Measurements from ENCODE around the gene TEKTIP1. TPM values are rescaled to one million over a fixed set of nuclear protein-coding genes. Genes with fewer than 3 reads are reported as not detected.

TEKTIP1 gene
- not detected in 5 replicates for total RNA-seq (2022; extraction: Qiagen RNA extraction)

DNA sequence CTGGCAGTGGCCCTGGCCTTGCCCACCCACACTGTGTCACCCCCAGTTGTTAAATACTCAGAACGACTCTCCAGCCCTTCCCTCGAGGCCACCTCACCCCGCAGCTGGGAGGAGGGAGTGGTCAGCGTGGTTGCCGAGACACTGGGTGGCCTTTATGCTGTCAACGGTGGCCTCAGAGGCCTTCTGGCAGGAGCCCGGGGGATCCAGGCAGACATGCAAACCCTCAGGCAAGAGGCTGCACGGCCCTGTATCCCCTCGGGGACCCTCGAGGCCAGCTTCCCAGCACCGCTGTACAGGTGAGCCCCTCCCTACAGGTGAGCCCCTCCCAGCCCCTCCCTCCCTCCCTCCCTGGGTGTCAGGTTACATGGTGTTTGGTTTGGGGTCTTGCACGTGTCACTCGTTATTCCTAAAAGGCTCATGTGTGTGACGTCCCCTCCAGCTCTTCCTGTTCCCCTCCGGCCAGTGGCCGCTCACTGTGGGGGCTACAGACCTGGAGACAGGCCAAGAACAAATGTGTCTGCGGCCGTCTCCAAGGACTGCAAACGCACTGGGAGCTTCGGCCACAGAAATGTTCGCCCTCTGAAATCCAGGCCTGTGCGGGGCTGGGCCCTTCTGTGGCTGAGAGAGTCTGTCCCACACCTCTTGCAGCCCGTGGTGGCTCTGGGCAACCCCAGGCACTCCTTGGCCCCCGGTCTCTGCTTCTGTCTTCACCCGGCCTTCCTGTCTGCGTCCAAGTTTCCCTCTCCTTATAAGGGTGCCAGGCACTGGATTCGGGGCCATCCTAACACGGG lies at the start of gene TEKTIP1:
TSS of gene TEKTIP1 (plus strand) at position 210 of the 791 bp plus-strand sequence. CDS start at position 214, 4 bp downstream.

DNA sequence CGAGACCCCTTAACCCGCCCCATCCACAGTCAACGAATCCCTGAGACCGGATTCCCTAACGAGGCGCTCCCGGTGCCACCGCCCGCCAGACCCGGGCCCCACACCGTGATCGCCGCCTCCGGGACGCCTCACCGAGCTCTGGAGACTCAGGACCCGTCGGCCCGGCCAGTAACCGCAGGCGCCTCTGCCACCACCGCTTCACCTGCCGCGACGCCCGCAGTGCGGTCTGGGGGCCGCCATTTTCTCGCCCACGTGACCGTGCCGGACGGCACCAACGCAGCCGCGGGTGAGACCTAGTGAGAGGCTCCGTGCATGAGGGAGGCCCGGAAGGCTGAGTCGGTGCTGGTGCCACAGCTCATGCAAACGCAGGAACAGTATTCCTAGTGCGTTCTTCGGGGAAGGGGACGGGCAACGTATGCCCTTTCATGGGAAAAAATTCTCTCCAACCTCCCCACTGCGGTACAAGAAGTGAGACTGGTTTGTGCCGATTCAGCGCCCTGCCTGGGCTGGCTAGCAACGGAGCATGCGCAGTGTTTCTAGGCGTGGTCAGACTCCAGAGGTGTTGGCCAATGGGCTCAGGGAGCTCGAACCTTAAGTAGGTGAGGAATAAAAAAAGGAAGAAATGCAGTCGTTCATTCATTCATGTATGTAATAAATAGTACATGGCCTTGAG lies 38.4 kb upstream of the TEKTIP1 start, which contains the start of gene DOHH:
TSS of gene DOHH (minus strand) at position 246 of the 673 bp plus-strand sequence. CDS start 3,860 bp downstream, outside the sequence.

DNA sequence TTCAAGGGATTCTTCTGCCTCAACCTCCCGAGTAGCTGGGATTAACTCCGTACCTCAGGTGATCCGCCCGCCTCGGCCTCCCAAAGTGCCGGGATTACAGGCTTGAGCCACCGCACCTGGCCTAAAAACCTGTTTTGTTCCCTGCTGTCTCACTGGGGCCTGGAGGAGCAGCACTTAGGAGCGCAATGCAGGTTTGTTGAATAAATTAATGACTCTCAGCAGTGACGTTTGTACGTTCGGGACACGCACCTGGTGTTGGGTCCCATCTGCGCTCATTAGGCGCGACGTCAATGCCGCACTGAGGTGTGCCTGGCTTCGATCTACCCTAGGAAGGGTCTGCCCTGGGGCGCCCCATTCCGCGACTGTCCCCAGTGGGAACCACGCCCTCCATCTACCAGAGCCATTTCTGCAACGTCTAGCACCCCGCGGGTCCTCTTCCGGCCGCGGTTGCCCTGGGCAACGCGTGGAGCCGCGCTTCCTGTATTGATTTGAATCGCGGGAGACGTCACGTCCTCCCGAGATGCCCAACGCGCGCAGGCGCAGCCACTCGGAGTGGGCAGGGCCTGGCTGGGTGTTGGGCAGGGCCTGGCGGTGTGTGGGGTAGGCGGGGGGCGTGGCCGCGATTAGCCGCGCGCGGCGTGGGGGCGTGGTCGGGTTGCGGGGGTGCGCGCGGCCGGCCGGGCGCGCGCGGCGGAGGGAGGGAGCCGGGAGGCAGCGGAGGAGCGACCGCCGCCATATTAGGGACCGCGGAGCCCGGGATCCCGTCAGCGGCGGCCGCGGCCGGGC lies 33.2 kb upstream of the TEKTIP1 start, which contains the start of gene FZR1:
TSS of gene FZR1 (plus strand) at position 714 of the 786 bp plus-strand sequence. CDS start 16,679 bp downstream, outside the sequence.

DNA sequence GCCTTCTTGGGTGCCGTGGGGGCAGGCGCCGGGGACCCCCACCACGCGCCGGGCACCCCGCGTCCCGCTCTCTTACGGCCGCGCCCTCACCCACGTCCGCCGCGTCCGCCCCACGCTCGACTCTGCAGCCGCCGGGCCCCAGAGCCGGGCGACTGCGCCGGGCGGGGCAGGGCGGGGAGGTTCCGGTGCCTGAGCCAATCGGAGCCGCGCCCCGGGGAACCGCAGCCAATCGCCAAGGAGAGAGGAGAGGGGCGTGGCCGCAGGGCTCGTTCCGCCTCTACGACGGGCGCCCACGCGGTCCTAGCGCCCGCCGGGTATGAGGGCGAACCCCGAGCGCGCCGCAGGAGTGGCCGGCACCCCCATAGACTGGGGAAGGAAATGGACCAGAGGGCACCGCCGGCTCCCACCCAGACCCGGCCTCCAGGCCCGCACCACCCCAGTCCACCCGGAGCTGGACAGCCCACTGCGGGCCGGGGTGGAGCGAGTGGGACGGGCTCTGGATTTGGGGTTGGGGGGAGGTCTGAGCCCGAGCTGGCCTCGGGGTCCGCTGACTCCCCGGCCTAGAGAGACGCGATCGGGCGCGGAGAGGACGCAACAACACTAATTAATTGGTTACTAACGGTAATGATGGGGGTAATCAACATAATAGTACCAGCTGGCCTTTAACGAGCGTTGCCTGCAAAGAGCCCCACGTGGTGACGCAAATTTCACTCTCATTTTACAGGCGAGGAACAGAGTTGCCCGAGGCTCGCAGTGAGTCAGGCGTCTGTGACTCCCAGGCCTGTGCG lies 18.7 kb downstream of the TEKTIP1 start, which contains the start of gene MFSD12:
TSS of gene MFSD12 (minus strand) at position 126 of the 788 bp plus-strand sequence. CDS start 183 bp downstream, outside the sequence.

DNA sequence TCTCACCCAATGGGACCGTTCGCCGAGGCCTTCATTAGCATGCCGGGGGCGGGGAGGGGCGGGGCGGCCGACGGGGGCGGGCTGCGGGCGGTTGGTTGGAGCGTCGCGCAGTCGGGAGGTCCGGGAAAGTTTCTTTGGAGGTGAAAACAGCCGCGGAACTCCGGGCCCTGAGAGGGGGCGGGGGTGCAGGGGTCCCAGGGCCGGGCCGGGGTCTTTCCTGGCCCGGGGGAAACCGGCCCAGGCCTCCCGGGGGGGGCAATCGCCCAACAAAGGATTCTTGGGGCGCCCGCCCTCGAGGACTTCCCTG lies 33.8 kb downstream of the TEKTIP1 start, which contains the start of gene HMG20B:
TSS of gene HMG20B (plus strand) at position 90 of the 307 bp plus-strand sequence. CDS start 366 bp downstream, outside the sequence.

DNA sequence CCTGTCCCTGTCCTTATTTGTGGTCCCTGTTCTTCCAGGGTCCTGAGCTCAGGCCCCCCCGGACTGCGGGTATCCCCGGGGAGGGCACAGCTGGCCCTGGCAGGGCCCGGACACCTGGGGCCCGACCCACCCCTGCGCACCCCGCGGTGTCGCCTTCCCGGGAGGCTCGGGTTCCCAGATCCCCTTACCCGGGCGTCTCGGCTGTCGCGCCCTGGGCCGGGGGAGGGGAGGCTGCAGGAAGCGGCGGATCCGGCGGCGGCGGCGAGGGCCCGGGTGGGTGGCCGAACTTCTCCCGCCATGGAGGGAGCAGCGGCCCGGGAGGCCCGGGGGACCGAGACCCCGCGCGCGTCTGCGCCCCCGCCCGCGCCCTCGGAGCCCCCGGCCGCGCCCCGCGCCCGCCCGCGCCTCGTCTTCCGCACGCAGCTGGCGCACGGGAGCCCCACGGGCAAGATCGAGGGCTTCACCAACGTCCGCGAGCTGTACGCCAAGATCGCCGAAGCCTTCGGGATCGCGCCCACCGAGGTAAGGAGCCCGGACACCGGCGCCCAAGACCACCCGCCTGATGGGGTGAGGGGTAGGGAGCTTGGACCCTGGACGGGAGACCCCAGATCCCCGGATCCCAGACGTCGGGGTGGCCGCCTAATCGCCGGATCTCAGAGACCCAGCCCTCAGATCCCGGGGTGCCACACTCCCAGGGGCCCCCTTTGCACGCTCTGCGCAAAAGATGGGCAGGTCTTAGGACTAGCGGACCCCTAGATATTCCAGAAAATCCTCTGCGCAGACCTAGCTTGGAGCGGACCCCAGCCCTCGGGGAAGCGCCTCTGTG lies 46.5 kb downstream of the TEKTIP1 start, which contains the start of gene GIPC3:
TSS of gene GIPC3 (plus strand) at position 178 of the 826 bp plus-strand sequence. CDS start at position 298, 120 bp downstream.

Other genes with a start within 250 kb of the TEKTIP1 start
- gene NFIC, start 172.6 kb upstream of the TEKTIP1 start, total RNA-seq (2022; extraction: Qiagen RNA extraction) = 36.1 to 51.1 TPM (median 44.7 TPM) in 5 replicates
- 0.26 to 1.0 TPM (median 0.50 TPM) in 5 replicates for gene SMIM24, start 58.6 kb upstream of the TEKTIP1 start, total RNA-seq (2022; extraction: Qiagen RNA extraction)
- not detected in 5 replicates for gene SMIM44, start 55.7 kb upstream of the TEKTIP1 start, total RNA-seq (2022; extraction: Qiagen RNA extraction)
- gene DOHH, start 38.5 kb upstream of the TEKTIP1 start, total RNA-seq (2022; extraction: Qiagen RNA extraction) = 10.9 to 21.1 TPM (median 17.4 TPM) in 5 replicates
- gene FZR1, start 32.9 kb upstream of the TEKTIP1 start, total RNA-seq (2022; extraction: Qiagen RNA extraction) = 22.2 to 38.0 TPM (median 33.7 TPM) in 5 replicates
- 105 to 153 TPM (median 148 TPM) in 5 replicates for gene MFSD12, start 18.4 kb downstream of the TEKTIP1 start, total RNA-seq (2022; extraction: Qiagen RNA extraction)
- gene HMG20B, start 33.8 kb downstream of the TEKTIP1 start, total RNA-seq (2022; extraction: Qiagen RNA extraction) = 40.2 to 70.6 TPM (median 61.9 TPM) in 5 replicates
- 0.17 to 0.26 TPM (median 0.23 TPM) in 5 replicates for gene GIPC3, start 46.3 kb downstream of the TEKTIP1 start, total RNA-seq (2022; extraction: Qiagen RNA extraction)
- gene TBXA2R, start 67.7 kb downstream of the TEKTIP1 start, total RNA-seq (2022; extraction: Qiagen RNA extraction) = 0.79 to 1.5 TPM (median 1.3 TPM) in 5 replicates
- gene CACTIN, start 87.6 kb downstream of the TEKTIP1 start, total RNA-seq (2022; extraction: Qiagen RNA extraction) = 12.1 to 19.2 TPM (median 18.9 TPM) in 5 replicates
- gene PIP5K1C, start 161.3 kb downstream of the TEKTIP1 start, total RNA-seq (2022; extraction: Qiagen RNA extraction) = 7.6 to 12.8 TPM (median 11.8 TPM) in 5 replicates
- gene TJP3, start 169.2 kb downstream of the TEKTIP1 start, total RNA-seq (2022; extraction: Qiagen RNA extraction) = 0.54 to 1.1 TPM (median 0.65 TPM) in 5 replicates
- 7.2 to 13.1 TPM (median 10.9 TPM) in 5 replicates for gene APBA3, start 222.5 kb downstream of the TEKTIP1 start, total RNA-seq (2022; extraction: Qiagen RNA extraction)
- 64.2 to 71.8 TPM (median 65.5 TPM) in 5 replicates for gene MRPL54, start 223.5 kb downstream of the TEKTIP1 start, total RNA-seq (2022; extraction: Qiagen RNA extraction)
- not detected in 5 replicates for gene RAX2, start 233.1 kb downstream of the TEKTIP1 start, total RNA-seq (2022; extraction: Qiagen RNA extraction)
- 0.98 to 1.7 TPM (median 1.4 TPM) in 5 replicates for gene MATK, start 247.2 kb downstream of the TEKTIP1 start, total RNA-seq (2022; extraction: Qiagen RNA extraction)

All from A549 treated with Mapracorat at 1 μM for 4 hours (cell line).